ENCODE data around the gene TNIK.

DNA sequence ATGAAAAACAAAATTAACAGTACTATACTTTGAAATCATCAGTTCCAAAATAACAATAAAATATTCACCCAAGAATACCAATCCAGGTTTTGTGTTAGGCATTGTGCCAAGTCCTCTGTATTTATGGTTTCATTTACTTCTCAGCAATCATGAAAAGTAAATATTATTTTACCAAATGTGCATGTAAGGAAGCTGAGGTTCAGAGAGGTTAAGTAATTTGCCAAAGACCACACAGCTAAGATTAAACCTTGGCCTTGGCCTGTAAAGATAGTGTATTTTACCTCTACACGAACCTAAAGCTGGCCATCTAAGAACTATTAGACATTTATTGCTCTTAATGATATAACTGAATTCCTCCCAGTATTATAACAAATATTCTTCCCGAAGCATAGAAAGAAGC, 309.3 kb downstream of the TNIK start:
- TF ChIP-seq, protein P1, sequence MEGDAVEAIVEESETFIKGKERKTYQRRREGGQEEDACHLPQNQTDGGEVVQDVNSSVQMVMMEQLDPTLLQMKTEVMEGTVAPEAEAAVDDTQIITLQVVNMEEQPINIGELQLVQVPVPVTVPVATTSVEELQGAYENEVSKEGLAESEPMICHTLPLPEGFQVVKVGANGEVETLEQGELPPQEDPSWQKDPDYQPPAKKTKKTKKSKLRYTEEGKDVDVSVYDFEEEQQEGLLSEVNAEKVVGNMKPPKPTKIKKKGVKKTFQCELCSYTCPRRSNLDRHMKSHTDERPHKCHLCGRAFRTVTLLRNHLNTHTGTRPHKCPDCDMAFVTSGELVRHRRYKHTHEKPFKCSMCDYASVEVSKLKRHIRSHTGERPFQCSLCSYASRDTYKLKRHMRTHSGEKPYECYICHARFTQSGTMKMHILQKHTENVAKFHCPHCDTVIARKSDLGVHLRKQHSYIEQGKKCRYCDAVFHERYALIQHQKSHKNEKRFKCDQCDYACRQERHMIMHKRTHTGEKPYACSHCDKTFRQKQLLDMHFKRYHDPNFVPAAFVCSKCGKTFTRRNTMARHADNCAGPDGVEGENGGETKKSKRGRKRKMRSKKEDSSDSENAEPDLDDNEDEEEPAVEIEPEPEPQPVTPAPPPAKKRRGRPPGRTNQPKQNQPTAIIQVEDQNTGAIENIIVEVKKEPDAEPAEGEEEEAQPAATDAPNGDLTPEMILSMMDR (IDR thresholded peaks at IDR 0.05; ENCODE audit: low read depth, low read length, missing input control) = no peak
- TF ChIP-seq TAF1 (conservative IDR thresholded peaks at IDR 0.05) (no peak), JUND (IDR thresholded peaks at IDR 0.05) (no peak)
- TF ChIP-seq, protein P2, sequence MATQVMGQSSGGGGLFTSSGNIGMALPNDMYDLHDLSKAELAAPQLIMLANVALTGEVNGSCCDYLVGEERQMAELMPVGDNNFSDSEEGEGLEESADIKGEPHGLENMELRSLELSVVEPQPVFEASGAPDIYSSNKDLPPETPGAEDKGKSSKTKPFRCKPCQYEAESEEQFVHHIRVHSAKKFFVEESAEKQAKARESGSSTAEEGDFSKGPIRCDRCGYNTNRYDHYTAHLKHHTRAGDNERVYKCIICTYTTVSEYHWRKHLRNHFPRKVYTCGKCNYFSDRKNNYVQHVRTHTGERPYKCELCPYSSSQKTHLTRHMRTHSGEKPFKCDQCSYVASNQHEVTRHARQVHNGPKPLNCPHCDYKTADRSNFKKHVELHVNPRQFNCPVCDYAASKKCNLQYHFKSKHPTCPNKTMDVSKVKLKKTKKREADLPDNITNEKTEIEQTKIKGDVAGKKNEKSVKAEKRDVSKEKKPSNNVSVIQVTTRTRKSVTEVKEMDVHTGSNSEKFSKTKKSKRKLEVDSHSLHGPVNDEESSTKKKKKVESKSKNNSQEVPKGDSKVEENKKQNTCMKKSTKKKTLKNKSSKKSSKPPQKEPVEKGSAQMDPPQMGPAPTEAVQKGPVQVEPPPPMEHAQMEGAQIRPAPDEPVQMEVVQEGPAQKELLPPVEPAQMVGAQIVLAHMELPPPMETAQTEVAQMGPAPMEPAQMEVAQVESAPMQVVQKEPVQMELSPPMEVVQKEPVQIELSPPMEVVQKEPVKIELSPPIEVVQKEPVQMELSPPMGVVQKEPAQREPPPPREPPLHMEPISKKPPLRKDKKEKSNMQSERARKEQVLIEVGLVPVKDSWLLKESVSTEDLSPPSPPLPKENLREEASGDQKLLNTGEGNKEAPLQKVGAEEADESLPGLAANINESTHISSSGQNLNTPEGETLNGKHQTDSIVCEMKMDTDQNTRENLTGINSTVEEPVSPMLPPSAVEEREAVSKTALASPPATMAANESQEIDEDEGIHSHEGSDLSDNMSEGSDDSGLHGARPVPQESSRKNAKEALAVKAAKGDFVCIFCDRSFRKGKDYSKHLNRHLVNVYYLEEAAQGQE (IDR thresholded peaks at IDR 0.05) = no peak
